ENCODE results near the gene HSD17B8. TPM values are rescaled to one million over a fixed set of nuclear protein-coding genes. Genes with fewer than 3 reads are reported as not detected.

Gene HSD17B8
- total and polyA plus RNA-seq, 10 of the 15 experiments (the other 5 are each of a cell fraction or from before 2014, with no cell fraction given), result 3.1 to 54.3 (median 26.5) TPM

- H3K4me1 ChIP-seq (ENCODE audit: control insufficient read depth, insufficient read depth, low read length), result peaks cover 21% of the 10 kb centered on the region
- no peak overlapping the region for H3K27ac ChIP-seq (ENCODE audit: control insufficient read depth, insufficient read depth)
- H4K20me1 ChIP-seq (ENCODE audit: control insufficient read depth, insufficient read depth), result no peaks in the 10 kb centered on the region
- FAIRE-seq (peak; percentile 71), ATAC-seq (peak; percentile 69), DNase-seq (ENCODE audit: low read depth, low spot score) (no peak)
- H3K4me3 ChIP-seq, result no peak overlapping the region
- WGBS (ENCODE audit: insufficient coverage, insufficient replicate concordance, low lambda C conversion rate, missing lambda C conversion rate), result 49% methylated on average over 12 of the region's 12 CpGs
- RAD21 ChIA-PET (ENCODE audit: unreplicated experiment), result interaction anchor here (1.0 to 1.7 kb wide), 11 partner anchors 11 to 183 kb away, joined by 3 to 9 read pairs (median 3); partner anchors contain the start of gene RING1
- TF ChIP-seq ESRRA (IDR thresholded peaks at IDR 0.05; ENCODE audit: low read length) (0 out of 2 replicates have a peak, but pooled peaks have one; percentile 31), NBN (IDR thresholded peaks at IDR 0.05) (0 out of 2 replicates have a peak, but pooled peaks have one; percentile 41), NFIC (IDR thresholded peaks at IDR 0.05; ENCODE audit: low read depth, low read length) (no peak), POLR2AphosphoS5 (IDR thresholded peaks at IDR 0.05; ENCODE audit: low read length) (no peak), SIN3A (IDR thresholded peaks at IDR 0.05; ENCODE audit: low read depth, low read length) (no peak), RAD21 (IDR thresholded peaks at IDR 0.05; ENCODE audit: insufficient read depth, low read depth, low read length) (peak; percentile 62), MEF2A (IDR thresholded peaks at IDR 0.05; ENCODE audit: insufficient read depth, low read depth, low read length) (no peak), POLR2AphosphoS2 (IDR thresholded peaks at IDR 0.05; ENCODE audit: low read depth, low read length) (0 out of 2 replicates have a peak, but pooled peaks have one; percentile 61), HDGF (IDR thresholded peaks at IDR 0.05) (peak; percentile 87; the same call in 1 of the 2 replicates), SMC3 (IDR thresholded peaks at IDR 0.05; ENCODE audit: borderline replicate concordance, low read length) (peak; percentile 57), CTCF (IDR thresholded peaks at IDR 0.05 in 2 of 3, conservative IDR thresholded peaks at IDR 0.05 in 1 of 3; ENCODE audit: control insufficient read depth in 2 of 3, extremely low read depth in 1 of 3, insufficient read depth in 1 of 3, low read depth in 3 of 3, low read length in 3 of 3) (peak; percentile 72 to 81 (median 73)), RELA (IDR thresholded peaks at IDR 0.05; ENCODE audit: borderline replicate concordance, partially characterized antibody) (no peak), HCFC1 (IDR thresholded peaks at IDR 0.05; ENCODE audit: low read length) (no peak)
- TF ChIP-seq, protein P1, sequence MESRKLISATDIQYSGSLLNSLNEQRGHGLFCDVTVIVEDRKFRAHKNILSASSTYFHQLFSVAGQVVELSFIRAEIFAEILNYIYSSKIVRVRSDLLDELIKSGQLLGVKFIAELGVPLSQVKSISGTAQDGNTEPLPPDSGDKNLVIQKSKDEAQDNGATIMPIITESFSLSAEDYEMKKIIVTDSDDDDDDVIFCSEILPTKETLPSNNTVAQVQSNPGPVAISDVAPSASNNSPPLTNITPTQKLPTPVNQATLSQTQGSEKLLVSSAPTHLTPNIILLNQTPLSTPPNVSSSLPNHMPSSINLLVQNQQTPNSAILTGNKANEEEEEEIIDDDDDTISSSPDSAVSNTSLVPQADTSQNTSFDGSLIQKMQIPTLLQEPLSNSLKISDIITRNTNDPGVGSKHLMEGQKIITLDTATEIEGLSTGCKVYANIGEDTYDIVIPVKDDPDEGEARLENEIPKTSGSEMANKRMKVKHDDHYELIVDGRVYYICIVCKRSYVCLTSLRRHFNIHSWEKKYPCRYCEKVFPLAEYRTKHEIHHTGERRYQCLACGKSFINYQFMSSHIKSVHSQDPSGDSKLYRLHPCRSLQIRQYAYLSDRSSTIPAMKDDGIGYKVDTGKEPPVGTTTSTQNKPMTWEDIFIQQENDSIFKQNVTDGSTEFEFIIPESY (IDR thresholded peaks at IDR 0.05), result peak; percentile 70; the same call in 1 of the 2 replicates
- no peak overlapping the region for H2AFZ ChIP-seq (ENCODE audit: control insufficient read depth, low read depth, low read length)
- BruUV-seq (replicated peaks), result no TSS peak
- peaks cover 13 to 33% of the 10 kb centered on the region in 2 experiments for H3K36me3 ChIP-seq (ENCODE audit: control insufficient read depth in 2 of 2, insufficient read depth in 2 of 2, low read length in 1 of 2)
- POLR2A ChIA-PET, result interaction anchor here (0.6 to 1.1 kb wide), 4 partner anchors 11 to 1562 kb away, joined by 3 to 5 read pairs (median 4); partner anchors contain the start of gene RING1
- peaks cover 31% of the 10 kb centered on the region for H3K79me2 ChIP-seq (ENCODE audit: control insufficient read depth, insufficient read depth, low read length)
- no peak overlapping the region for H3K9ac ChIP-seq (ENCODE audit: control insufficient read depth, insufficient read depth, low read length)
- H3K9me3 ChIP-seq (replicated peaks; ENCODE audit: control insufficient read depth, insufficient read depth, low read length), result no peaks in the 10 kb centered on the region
- no peaks in the 10 kb centered on the region; a peak in 1 of 4 replicates for H3K27me3 ChIP-seq (replicated peaks in 1 of 2; ENCODE audit: control insufficient read depth in 2 of 2, insufficient read depth in 2 of 2, low read length in 1 of 2)
- CTCF ChIA-PET, result interaction anchor here (0.7 to 5.8 kb wide), 34 partner anchors 11 to 352 kb away, joined by 3 to 41 read pairs (median 4); partner anchors contain the start of gene RING1
- intact Hi-C loops (cut with micrococcal nuclease; ENCODE audit: unreplicated experiment) (loop anchor here (1.0 kb wide), 1 partner anchor 36 kb away; no protein-coding TSS in a partner anchor), in situ Hi-C loops (cut with MboI) (no loop called here)
- SMC1A ChIA-PET (ENCODE audit: uncharacterized antibody, unreplicated experiment), result interaction anchor here (0.8 to 1.6 kb wide), 13 partner anchors 11 to 148 kb away, joined by 3 to 5 read pairs (median 4); partner anchors contain the start of gene RING1
- H3K4me2 ChIP-seq (ENCODE audit: control insufficient read depth, insufficient read depth), result no peak overlapping the region; the same call in 1 of the 2 replicates
Measured at GRCh38 chr6:33197431-33198048, 6.9 kb upstream of the HSD17B8 start.
